Measurements from ENCODE around the gene TKT. TPM values are rescaled to one million over a fixed set of nuclear protein-coding genes. Genes with fewer than 3 reads are reported as not detected.

Gene TKT
- total RNA-seq, 1 experiment from 2014 or later, result 634 TPM

DNA sequence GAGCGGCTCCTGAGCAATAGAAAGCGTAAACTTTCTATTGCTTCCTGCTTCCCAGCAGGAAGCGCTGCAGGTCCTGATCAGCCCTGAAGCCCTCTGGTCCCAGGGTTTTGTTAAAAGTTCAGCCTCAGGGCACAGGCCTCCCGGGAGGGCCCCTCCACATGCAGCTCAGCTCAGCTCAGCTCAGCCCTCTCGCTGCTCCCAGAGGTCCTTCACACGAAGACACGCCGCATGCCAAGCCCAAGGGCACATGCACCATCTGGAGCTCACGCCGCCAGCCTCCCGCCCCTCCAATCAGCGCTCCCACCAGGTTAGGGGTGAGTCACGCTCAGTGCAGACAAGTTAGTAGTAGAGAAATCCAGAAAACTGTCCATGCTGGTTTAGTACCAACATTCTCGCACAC is 12.7 kb downstream of the TKT start:
- no peak overlapping the region for H3K9ac ChIP-seq (ENCODE audit: low read length)
- POLR2A ChIA-PET, result no interaction called here
- peaks cover 38 to 84% of the 10 kb centered on the region in 2 experiments for H3K4me1 ChIP-seq (ENCODE audit: control insufficient read depth in 1 of 2, insufficient read depth in 2 of 2, low read length in 2 of 2)
- CTCF ChIA-PET, result no interaction called here
- peaks cover 16% of the 10 kb centered on the region; the same call in 1 of the 2 replicates for H4K20me1 ChIP-seq (ENCODE audit: insufficient read depth)
- H3K9me2 ChIP-seq (ENCODE audit: insufficient read depth), result no peaks in the 10 kb centered on the region
- ATAC-seq, result no peak
- BruUV-seq (replicated peaks), result no TSS peak
- no peak overlapping the region for H3K4me3 ChIP-seq (replicated peaks in 1 of 2; ENCODE audit: low read depth in 1 of 2, low read length in 2 of 2)
- H3K27me3 ChIP-seq (ENCODE audit: insufficient read depth, low read length), result no peaks in the 10 kb centered on the region
- DNase-seq (ENCODE audit: low read depth, low spot score), result no peak
- intact Hi-C loops (cut with micrococcal nuclease), result no loop called here
- peaks cover 11 to 43% of the 10 kb centered on the region in 2 experiments for H3K36me3 ChIP-seq (ENCODE audit: control insufficient read depth in 1 of 2, insufficient read depth in 2 of 2, low read length in 2 of 2)
- no peak overlapping the region for H2AFZ ChIP-seq (ENCODE audit: low read depth, low read length, poor library complexity, severe bottlenecking)
- H3K27ac ChIP-seq (ENCODE audit: low read depth, low read length), result peak overlapping the region; percentile 82; the same call in 1 of the 2 replicates
- RAD21 ChIA-PET (ENCODE audit: low non-redundant PET in 1 of 2, low total read pairs in 2 of 2, uncharacterized antibody in 2 of 2, unreplicated experiment in 2 of 2), result no interaction called here
- H3K9me3 ChIP-seq (ENCODE audit: control insufficient read depth in 1 of 2, insufficient read depth in 1 of 2, low read depth in 1 of 2, low read length in 2 of 2), result no peaks in the 10 kb centered on the region
- H3K4me2 ChIP-seq (ENCODE audit: low read length), result no peak overlapping the region
- H3K79me2 ChIP-seq (ENCODE audit: insufficient read depth, low read length), result peaks cover 99% of the 10 kb centered on the region
- TF ChIP-seq, protein P1, sequence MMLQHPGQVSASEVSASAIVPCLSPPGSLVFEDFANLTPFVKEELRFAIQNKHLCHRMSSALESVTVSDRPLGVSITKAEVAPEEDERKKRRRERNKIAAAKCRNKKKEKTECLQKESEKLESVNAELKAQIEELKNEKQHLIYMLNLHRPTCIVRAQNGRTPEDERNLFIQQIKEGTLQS (IDR thresholded peaks at IDR 0.05), result no peak
- no peak for TF ChIP-seq FOSL1 (IDR thresholded peaks at IDR 0.05; ENCODE audit: low read depth)
- no peak for TF ChIP-seq TCF7L2 (IDR thresholded peaks at IDR 0.05; ENCODE audit: borderline replicate concordance, extremely low read depth, insufficient read depth, insufficient read length)
- TF ChIP-seq SIN3A (IDR thresholded peaks at IDR 0.05; ENCODE audit: low read depth), result no peak
- TF ChIP-seq ZNF274 (IDR thresholded peaks at IDR 0.05; ENCODE audit: low read depth, low read length), result no peak
- no peak for TF ChIP-seq POLR2A (IDR thresholded peaks at IDR 0.05; ENCODE audit: borderline replicate concordance, extremely low read depth, insufficient read depth, insufficient read length)
- TF ChIP-seq, protein P2, sequence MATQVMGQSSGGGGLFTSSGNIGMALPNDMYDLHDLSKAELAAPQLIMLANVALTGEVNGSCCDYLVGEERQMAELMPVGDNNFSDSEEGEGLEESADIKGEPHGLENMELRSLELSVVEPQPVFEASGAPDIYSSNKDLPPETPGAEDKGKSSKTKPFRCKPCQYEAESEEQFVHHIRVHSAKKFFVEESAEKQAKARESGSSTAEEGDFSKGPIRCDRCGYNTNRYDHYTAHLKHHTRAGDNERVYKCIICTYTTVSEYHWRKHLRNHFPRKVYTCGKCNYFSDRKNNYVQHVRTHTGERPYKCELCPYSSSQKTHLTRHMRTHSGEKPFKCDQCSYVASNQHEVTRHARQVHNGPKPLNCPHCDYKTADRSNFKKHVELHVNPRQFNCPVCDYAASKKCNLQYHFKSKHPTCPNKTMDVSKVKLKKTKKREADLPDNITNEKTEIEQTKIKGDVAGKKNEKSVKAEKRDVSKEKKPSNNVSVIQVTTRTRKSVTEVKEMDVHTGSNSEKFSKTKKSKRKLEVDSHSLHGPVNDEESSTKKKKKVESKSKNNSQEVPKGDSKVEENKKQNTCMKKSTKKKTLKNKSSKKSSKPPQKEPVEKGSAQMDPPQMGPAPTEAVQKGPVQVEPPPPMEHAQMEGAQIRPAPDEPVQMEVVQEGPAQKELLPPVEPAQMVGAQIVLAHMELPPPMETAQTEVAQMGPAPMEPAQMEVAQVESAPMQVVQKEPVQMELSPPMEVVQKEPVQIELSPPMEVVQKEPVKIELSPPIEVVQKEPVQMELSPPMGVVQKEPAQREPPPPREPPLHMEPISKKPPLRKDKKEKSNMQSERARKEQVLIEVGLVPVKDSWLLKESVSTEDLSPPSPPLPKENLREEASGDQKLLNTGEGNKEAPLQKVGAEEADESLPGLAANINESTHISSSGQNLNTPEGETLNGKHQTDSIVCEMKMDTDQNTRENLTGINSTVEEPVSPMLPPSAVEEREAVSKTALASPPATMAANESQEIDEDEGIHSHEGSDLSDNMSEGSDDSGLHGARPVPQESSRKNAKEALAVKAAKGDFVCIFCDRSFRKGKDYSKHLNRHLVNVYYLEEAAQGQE (IDR thresholded peaks at IDR 0.05; ENCODE audit: low read depth), result no peak

All from HCT116 (cell line).